Activated naive CD8-positive, alpha-beta T cell treated with anti-CD3 and anti-CD28 coated beads, Interleukin-2, amount 50 U/mL, for 16 hours (primary cell): ENCODE measurements around the gene OR51A4.
"Not testable (repeated sequence)": the region's sequence is repeated elsewhere in the genome, so short reads cannot be mapped to it uniquely, and the experiment has no call there.

ENCODE experiments used
- DNase-seq: peaks from one replicate; pipeline ENCODE4 v3.0.0-alpha.2; 2020; ENCODE audit warnings: low read depth, low spot score

OR51A4 gene, protein sequence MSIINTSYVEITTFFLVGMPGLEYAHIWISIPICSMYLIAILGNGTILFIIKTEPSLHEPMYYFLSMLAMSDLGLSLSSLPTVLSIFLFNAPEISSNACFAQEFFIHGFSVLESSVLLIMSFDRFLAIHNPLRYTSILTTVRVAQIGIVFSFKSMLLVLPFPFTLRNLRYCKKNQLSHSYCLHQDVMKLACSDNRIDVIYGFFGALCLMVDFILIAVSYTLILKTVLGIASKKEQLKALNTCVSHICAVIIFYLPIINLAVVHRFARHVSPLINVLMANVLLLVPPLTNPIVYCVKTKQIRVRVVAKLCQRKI

DNA sequence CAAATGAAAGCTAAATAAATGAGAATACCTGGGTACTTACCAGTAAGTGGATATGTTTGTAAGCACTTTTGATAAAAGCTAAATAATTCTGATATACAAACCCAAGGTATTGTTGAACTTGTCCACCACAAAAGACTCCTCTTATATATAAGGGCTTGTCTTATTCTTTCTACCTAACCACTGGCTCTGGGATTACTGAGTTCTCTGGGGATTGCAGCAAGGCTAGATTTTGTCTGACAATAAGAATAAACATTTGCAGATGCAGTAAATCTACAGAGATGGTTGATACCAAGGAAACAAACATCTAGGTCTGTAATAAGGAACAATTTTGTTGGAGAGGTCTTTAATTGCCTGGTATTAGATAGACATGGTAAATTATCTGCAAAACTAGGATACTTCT is at the start of gene OR51A4:
TSS of gene OR51A4 (minus strand) at position 101 of the 400 bp plus-strand sequence. CDS start 505 bp downstream, outside the sequence.
- no peak for DNase-seq

DNA sequence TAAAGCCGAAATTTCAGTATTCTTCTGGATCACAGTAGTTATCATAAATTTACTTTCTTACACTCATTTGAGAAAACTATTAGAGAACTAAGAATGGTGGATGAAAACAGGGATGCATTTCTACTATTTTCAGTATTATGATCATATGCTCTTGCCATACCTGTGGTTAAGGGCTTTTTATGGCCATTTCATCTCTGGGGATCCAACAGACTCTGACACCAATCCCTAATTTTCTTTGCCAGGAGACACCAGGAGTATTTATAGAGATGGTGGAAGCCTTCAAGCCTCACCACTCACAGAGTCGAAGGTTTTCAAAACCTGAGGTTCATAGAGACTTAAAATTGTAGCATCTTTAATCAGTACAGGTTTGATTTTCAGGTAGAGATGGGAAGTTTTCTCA is 47.1 kb upstream of the OR51A4 start, which contains the start of gene OR51L1:
TSS of gene OR51L1 (plus strand) at position 301 of the 400 bp plus-strand sequence. CDS start 4,132 bp downstream, outside the sequence.
- no peak for DNase-seq

DNA sequence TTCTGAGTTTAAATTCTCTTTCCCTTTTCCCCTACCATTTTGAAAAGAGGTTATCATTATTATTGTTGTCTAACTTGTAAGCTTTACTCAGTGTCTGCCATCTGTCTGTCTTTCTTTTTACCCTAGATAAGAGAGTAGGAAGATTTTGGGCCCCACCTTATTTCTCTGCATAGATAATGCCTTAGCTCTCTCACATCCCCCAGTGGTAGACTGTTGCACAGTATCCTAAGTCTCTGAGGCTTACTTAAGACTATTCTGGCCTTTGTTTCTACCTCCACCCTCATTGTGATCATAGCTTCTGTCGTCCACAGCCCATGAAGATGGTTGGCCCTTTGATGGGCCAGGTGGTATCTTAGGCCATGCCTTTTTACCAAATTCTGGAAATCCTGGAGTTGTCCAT is 43.7 kb upstream of the OR51A4 start:
- no peak for DNase-seq

DNA sequence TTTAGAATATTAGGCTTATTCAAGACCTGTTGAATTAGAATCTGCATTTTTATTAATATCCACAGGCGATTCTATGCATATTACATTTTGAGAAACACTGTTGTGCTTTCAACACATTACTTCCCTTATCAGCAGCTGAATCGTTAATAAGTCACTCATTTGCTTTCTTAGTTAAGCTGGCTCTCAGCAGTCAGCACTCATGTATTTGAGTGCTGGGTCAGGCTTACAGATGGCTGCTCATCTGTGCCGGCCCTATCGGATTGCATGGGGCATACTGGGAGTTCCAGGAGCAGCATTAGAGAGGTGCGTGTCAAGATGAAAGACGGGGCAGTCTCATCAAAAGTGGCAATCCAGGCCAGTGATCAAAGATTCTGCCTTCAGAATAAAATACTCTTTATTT is 36.4 kb upstream of the OR51A4 start:
- no peak for DNase-seq

DNA sequence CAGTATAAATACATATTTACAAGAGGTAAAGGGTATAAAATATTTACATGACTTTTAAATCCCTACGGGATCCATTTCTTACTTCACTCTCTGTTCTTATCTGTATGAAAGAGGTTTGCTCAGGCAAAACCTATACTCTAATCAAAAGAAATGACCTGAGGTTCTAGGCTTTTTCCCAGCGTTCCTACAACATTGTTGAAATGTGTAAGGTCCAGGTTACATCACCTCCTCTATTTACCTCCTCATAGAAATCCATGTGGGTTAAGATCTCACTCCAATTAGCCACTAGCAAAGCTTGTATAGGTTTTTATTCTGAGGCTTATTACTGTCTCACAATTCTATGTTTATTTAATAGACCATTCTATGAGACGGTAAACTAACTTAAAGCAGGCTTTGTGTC is 35.3 kb upstream of the OR51A4 start:
- DNase-seq, result no peak

DNA sequence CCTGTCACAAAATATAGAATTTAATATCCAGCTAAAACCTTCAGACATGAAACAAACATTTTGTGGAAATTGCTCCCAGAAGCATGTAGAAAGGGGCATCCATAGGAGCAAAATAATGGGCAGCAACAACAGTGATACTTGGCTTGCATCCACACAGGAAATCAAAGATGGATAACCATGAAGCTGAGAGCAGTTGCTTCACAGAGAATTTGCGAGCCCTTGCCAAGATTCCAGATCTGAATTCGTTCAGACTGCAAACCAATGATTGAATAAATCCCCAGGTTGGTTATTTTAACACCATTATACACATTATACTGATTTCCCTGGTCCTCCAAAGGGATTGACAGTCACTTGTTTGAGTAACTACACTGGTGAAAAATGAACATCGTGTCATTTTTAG is 31.6 kb upstream of the OR51A4 start:
- DNase-seq, result no peak

DNA sequence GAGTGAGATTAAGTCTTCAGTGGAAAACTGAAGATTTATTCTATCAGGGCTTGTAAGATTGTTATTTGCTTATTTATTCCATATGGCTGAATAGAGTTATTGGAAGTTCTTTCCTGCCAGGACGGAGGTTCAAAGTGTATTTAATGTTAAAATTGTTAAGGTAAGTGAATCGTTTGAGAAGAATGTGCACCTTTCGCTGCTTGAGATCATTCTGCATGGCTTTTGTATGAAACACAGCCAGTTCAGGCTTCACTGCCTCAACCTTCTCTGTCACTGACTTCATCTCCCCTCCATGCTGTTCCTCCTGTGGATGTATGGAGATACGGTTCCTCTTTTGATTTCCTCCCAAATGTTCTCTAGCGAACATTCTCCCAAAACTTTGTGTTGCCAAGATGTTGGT is 28.0 kb upstream of the OR51A4 start:
- DNase-seq, result no peak

DNA sequence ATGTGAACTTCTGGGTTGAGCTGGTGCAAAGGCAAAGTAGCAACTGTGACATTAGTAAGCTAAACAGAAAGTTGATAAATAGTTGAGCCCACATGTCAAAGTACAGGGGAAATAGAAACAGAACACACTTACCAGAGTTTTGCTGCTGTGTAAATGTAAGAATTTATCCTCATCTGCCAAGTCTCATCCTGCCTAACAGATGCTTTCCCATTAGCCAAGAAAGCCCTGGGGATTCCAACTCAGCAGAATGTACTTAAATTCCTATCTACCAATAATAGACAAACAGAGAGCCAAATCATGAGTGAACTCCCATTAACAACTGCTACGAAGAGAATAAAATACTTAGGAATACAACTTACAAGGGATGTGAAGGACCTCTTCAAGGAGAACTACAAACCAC is 15.4 kb upstream of the OR51A4 start:
- no peak for DNase-seq

DNA sequence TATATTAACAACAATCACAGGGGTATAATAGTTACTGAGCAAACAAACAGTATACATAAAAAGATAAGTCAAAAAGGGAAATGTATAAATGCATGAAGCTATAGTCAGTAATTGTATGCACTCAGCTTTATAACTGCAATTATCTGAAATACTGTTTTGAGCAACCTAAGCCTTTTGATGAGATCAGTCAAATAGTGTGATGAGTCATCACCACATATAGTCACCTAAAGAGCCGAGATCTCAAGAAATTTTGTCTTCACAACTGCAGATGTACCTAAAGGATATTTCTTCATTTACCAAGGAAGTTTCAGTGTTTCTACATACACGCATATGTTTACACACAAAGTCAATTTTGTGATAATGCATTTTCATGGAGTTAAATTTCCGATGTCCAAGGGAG is 13.5 kb upstream of the OR51A4 start:
- no peak for DNase-seq

DNA sequence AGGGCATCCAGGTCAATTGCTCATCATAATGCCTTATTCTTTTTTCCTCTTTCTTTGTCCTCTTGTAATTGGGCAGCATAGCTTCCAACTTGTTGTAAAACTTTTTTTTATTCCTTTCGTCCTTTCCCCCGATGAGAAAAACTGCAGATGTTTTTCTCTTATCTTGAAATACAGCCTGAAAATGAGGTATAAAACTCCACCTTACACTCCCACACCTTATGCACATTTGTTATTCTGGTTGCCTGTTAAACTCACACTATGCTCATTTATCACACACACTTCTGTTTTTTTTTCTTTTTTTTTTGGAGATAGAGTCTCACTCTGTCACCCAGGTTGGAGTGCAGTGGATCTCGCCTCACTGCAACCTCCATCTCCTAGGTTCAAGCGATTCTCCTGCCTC is 10.0 kb upstream of the OR51A4 start:
- no peak for DNase-seq

DNA sequence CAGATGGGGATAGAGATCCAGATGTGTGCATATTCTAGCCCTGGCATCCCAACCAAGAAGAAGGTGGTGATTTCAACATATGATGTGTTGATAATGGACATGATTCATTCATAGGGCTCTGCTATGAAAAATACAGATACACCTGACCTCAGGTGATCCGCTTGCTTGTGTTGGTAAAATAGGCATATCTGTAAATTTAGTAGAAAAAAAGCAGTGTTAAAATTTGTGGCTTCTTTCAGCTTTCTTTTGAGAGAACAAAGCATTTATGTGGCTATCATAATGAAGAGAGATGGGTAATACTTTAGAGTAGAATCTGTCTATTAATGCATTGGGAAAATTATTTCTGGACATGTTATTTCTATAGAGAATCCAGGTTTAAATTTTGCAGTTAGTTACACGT is 8.2 kb upstream of the OR51A4 start, which contains the start of gene OR51A2:
TSS of gene OR51A2 (minus strand) at position 101 of the 400 bp plus-strand sequence. CDS start at position 101, 0 bp downstream.
- DNase-seq, result not testable (repeated sequence)

DNA sequence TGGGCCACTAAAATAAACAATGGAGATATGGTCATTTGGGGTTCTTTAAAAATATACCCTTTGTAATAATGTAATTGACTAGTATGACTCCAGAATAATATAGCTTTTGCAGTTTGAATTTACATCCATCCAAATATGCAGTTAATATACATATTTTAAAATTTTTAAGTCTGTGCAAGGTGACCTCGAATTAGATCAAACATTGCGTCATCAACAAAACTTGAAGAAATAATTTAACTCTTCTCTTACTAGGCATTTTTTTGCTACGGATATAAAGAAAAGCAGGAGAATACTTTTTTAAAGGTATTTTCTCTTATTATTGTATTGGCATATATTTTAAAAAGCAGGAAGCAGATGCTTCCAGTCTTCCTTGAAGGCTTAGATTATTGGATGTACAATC is 10.7 kb downstream of the OR51A4 start:
- no peak for DNase-seq

DNA sequence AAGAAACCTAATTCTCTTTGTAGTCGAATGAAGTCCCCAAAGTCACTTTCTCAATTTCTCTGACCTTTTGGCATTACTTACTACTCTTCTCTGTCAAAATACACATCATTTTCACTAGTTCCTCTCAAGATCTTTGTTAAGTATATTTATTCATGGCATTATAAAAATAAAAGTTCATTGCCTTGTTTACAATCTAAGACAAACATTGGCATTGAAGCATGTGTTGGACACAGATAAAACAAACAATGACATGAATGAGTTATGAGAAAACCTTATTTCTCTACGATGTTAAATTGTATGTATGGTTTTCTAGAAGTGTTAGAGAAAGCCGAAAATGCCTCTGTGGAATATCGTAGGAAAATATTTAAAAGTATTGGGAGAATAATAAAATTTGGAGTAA is 14.7 kb downstream of the OR51A4 start:
- DNase-seq, result no peak

DNA sequence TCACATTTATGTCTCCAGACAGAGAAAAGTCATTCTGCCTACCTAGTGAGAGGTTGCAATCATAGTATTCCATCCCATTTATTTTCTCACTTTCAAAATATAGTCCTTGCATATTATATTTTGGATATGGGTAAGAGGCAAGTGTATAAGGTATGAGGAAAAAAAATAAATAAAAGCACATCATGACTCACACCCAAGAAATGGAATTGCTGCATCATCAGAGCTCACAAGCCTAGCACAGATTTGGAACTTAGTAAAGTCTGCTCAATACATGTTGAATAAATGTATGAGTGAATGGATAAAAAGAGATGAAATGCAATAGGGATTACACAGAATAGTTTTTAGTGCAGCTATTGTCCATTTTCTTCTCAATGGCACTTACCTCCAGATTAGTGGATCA is 20.8 kb downstream of the OR51A4 start:
- no peak for DNase-seq

DNA sequence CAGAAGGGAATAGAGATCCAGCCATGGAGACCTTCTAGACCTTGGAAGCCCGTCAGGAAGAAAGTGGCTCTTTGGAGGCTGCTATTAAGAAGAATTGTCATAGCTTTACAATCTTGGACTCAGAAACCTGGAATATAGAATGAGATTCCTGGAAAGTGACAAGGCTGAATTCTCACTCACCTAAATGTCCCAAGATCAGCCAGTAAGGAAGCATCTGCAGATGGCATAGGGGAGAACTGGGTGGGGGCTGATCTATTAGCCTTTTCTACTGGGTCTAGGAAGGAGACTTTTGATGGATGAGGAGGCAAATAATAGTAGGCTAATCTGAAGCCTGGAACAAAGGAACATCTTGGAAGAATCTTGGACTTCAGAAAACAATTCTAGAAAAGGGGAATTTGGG is 23.2 kb downstream of the OR51A4 start, which contains the start of gene OR51G1:
TSS of gene OR51G1 (minus strand) at position 101 of the 400 bp plus-strand sequence. CDS start at position 101, 0 bp downstream.
- DNase-seq, result no peak

DNA sequence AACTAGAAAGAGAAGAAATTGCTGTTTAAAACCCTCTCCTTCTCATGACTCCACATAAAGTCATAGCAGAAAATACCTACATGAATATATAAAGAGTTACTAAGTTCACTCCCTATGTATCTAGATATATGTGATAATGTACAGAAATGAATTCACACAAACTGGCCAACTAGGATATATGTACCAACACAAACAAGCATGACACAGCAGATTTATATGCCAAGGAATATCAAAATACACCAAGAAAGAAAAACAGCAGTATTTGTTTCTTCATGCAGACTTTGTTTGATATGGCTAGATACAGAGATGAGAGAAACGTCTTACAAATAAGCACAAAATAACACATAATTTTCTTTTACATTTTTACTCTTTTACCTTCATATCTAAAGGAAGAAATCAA is 25.1 kb downstream of the OR51A4 start:
- DNase-seq, result no peak

DNA sequence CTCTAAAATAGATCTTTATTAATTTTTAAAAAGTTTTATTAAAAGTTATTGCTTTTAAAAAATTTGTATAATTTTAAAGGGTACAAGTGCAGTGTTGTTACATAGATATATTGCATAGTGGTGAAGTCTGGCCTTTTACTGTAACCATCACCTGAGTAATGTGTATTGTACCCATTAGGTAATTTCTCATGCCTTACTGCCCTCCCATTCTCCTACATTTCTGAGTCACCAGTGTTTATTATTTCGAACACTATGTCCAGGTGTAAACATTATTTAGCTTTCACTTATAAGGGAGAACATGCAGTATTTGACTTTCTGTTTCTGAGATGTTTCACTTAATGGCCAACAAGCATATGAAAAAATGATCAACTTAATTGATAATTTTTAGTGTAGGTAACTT is 25.6 kb downstream of the OR51A4 start:
- no peak for DNase-seq

DNA sequence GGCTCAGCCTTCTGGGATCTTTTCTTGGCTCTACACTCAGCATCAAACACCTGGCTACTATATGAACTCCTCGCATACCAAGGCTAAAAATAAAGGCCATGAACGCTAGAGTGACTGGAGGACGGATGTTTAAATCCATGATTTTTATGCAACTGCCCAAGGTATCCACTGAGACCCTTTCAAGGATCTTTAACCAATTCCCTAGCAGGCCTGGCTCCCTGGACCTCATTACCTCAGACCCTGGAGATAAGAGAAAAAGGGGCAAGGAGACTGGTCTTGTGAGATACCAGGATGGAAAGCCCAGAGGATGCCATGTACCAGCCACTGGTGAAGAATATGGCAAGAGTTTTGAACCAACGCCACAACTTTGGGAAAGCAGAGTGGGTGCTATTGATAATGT is 28.2 kb downstream of the OR51A4 start, which contains the start of gene OR51G2:
TSS of gene OR51G2 (minus strand) at position 101 of the 400 bp plus-strand sequence. CDS start 3,687 bp downstream, outside the sequence.
- no peak for DNase-seq

DNA sequence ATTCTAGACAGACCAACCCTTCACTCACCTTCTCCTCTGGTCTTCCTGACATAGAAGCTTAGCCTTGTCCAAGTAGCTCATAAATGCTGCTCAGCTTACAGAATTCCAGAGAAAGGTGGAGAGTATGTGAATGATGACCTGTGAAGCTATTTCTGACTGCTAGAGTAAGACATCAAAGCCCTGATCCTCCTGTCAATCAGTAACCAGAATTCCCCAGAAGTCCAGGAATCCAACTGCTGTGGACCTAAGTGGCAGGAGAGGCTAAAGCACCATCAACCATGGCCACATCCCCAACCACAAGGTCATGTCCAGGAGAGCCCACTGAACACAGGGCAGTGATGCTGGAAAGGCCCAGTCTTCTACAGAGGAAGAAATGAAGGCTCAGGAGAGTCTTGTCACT is 30.8 kb downstream of the OR51A4 start:
- no peak for DNase-seq

DNA sequence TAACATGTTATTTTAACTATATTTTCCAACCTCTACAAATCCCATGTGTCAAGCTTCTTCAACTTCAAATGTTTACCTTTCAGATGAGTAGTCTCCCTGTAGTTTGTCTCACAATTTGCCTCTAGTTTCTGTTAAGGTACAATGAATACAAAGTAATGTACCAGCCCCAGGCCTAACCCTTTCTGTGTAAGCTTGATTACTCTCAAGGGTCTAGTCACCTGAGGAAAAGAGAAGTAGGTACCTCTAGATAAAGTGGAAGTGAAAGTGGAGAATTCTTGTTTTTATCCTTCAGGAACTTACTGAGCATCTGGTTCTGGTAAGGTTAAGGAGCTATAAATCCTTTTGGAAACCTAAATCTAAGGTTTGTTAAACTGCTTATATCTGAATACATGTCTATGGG is 43.9 kb downstream of the OR51A4 start, which contains the start of gene OR51A7:
TSS of gene OR51A7 (plus strand) at position 300 of the 400 bp plus-strand sequence. CDS start 3,587 bp downstream, outside the sequence.
- no peak for DNase-seq
